ENCODE data around the gene GMPPA. TPM values are rescaled to one million over a fixed set of nuclear protein-coding genes. Genes with fewer than 3 reads are reported as not detected.

The GMPPA gene
- polyA plus RNA-seq (ENCODE audit: low read depth in 6 of 6) = 10 to 100 TPM; 18.2 to 38.8 (median 22.9) TPM

DNA sequence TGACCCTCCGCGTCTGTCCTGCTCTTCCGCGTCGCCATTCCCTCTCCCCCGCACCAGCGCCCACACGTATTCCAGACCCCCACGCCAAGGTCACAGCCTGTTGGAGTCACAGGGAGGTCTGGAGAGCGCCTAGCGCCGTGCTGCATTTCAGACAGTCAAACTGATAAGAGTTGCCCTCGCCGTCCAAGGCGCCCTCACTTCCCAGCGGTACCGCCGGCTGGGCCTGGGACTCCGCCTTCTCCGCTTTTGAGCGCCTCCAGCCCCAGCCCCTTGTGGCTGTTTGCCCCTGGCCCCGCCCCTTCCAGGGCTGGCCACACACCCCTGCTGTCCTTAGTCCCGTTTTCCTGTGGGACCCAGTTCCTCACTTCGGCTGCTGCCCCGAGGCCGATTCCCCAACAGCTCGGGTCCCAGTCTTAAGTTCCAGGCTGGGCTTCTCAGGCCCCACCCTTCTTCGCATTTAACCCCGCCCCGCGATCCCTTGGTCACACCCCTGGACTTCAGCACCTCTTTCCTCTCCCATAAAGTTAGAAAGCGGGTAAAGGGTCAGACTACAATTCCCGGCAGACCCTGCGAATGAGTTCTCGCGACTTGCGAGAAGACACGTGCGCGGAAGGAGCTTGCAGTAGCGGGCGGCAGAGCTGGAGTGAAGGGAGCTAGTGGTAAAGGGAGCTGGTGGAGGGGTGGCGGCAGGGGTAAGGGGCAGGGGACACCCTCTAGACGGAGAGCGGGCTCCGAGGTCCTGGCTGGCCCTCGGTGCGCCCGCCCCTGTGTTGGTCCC, at the start of gene GMPPA:
TSS of gene GMPPA (plus strand) at position 612 of the 778 bp plus-strand sequence. CDS start 1,085 bp downstream, outside the sequence.
- DNase-seq = peak; percentile 90
- Mint-ChIP-seq H3K36me3 (peaks cover 0 to 11% of the 10 kb centered on the region in 2 donors), H3K4me1 (peaks cover 35 to 50% (median 40%) of the 10 kb centered on the region in 3 donors), H3K27me3 (peaks cover 17 to 39% (median 37%) of the 10 kb centered on the region in 3 donors), H3K4me3 (peak within 1 kb of the TSS; percentile 92 to 100 (median 99)), H3K9me3 (peaks cover 0 to 2% (median 0%) of the 10 kb centered on the region in 7 donors), H3K27ac (peak within 1 kb of the TSS; percentile 62 to 88 (median 86))
- ATAC-seq (ENCODE audit: low read depth in 2 of 2) = peak; percentile 93 to 94

DNA sequence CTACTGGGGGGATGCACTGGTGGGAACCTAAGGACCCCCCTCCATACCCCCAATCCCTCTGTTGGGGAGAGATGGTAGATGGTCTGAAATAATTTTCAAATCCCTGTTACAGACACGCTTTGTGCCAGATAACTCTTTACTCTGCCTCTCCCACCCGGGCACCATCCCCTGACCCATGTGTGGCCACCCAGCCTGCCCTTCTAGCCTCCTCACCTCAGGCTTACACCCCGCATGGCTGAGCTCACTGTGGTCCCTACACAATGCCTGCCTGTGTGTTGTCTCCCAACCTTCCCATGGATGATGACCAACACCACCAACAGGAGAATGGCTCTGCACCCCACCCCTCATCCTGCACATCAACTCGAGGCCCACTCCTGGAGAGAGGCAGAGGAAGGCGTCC, 49.1 kb upstream of the GMPPA start:
- H3K9me3 Mint-ChIP-seq = peaks cover 0 to 5% (median 0%) of the 10 kb centered on the region in 7 donors
- DNase-seq (no peak), ATAC-seq (ENCODE audit: low read depth in 2 of 2) (no peak)
- H3K36me3 Mint-ChIP-seq = no peaks in the 10 kb centered on the region
- peaks cover 0 to 1% (median 0%) of the 10 kb centered on the region in 3 donors for H3K4me1 Mint-ChIP-seq
- peak overlapping the region in 5 of 8 donors; percentile 12 to 65 (median 30) for H3K4me3 Mint-ChIP-seq
- no peak overlapping the region for H3K27ac Mint-ChIP-seq
- peaks cover 43 to 86% (median 80%) of the 10 kb centered on the region in 3 donors for H3K27me3 Mint-ChIP-seq

DNA sequence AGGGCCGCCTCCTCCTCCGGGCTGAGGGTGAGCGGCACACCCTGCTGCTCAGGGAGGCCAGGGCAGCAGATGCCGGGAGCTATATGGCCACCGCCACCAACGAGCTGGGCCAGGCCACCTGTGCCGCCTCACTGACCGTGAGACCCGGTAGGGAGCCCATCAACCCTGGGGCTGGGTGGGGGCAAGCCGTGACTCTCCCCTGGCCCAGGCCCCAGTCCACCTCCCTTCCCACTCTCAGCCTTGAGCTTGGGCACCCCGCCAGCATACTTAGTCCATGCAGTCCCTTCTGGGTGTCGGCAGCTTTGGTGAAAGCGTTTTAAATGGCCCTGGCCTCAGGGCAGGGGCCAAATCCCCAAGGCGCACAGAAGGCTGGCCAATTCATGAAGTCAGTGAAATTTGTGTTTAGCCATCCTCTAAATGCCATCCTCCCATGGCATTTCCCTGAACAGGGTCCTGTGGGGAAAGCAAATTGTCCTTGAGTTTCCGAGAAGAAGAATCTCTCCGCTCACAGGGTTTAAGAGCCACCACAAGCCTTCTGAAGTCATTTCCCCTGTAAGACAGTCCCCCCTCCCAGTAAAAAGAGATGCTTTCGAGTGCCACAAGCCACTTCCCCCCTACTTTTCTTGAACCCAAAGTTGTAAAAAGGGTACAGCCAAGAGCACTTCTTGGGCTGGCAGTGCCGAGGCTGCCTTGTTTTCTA, 46.9 kb upstream of the GMPPA start:
- H3K27me3 Mint-ChIP-seq = peaks cover 35 to 72% (median 70%) of the 10 kb centered on the region in 3 donors
- ATAC-seq (ENCODE audit: low read depth in 2 of 2) (no peak), DNase-seq (no peak)
- peaks cover 0 to 5% (median 0%) of the 10 kb centered on the region in 7 donors for H3K9me3 Mint-ChIP-seq
- no peak overlapping the region for H3K4me3 Mint-ChIP-seq
- no peaks in the 10 kb centered on the region for H3K36me3 Mint-ChIP-seq
- H3K27ac Mint-ChIP-seq = no peak overlapping the region
- peaks cover 0 to 1% (median 0%) of the 10 kb centered on the region in 3 donors for H3K4me1 Mint-ChIP-seq

DNA sequence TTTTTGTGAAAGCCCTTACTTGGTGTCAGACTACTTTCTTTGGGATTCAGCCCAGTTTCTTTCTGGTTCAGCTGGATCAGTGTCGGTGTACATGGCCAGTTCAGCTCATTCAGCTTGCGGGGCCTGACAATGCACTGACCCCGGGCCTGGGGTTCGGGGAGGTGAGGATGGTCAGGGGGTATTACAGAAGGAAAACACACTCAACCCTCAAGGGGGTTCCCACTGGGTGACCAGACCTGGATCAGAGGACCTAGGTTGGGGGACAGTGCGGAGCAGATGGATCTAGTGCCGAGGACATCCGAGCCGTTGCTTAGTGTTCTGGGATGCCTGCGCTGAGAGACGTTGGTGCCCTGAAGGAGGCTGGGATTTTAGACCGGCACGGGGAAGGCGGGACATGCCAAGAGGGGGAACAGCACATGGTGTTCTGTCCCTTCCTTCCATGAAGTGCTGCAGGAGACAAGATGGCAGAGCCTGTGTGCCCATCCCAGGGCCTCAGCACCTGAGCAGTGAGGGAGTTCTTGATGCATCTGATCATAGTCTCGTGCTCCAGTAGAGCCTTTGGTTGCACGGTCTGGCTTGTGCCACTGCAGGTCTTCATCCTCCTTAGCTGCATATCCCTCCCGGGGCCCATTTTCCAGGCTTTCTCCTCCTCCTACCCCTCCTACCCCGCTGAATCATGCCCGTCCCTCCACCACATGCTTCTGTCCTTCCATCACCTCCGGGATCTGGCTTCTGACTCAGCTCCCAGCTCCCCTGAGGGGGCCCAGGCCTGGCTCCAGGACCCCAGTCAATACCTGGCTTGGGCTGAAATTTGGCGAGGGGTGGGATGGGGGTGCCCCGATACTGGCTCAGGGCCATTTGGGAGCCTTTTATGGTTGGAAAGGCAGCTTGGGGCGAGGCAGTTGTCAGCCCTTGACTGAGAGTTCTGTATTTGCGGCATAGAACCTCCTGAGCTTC, 46.1 kb upstream of the GMPPA start:
- no peak for ATAC-seq (ENCODE audit: low read depth in 2 of 2)
- Mint-ChIP-seq H3K27ac (peak overlapping the region in 1 of 6 donors; percentile 46), H3K27me3 (peaks cover 35 to 67% (median 62%) of the 10 kb centered on the region in 3 donors), H3K4me3 (no peak overlapping the region), H3K36me3 (no peaks in the 10 kb centered on the region), H3K4me1 (peaks cover 0 to 1% (median 0%) of the 10 kb centered on the region in 3 donors), H3K9me3 (peaks cover 0 to 5% (median 0%) of the 10 kb centered on the region in 7 donors)
- no peak for DNase-seq

DNA sequence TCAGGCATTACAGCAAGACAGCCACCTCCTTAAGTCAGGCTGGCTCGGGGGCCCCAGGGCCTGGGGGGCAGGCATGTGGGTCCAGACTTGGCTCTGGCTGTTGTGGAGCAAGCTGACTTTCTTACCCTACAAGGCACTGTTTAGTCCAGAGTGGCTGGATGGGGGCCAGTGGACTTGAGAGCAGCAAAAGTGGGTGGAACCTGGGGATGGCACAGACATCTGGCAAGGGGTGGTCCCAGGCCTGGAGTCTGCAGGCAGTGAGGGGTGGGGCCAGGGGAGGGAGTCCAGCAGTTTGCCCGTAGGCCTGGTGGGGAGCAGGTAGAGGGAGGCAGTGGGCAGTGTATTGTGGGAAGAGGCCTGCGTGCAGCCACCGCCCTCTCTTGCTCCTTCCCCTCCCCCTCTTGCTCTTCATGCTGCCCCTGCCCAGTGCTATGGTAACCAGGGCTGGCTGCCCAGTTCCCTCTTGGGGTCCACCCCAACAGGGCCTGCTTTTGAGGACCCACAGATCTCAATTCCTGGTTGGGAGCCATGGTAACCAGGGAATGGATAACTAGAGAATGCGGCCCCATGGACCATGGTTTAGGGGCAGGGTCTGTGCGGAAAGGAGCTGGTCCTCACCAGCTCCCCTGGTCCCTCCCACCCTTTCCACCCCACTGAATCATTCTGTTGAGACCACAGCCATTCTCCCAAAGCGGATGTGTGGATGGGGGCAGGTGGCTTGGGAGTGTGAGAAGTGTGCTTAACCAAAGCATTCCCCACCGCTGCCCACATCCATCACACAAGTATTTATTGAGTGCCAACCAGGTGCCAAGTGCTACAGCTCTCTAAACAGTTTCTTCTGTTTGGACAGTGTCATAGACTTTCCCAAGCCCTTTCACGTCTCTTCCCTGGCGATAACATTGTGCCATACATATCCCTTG, 44.8 kb upstream of the GMPPA start:
- ATAC-seq (ENCODE audit: low read depth in 2 of 2) (no peak), DNase-seq (no peak)
- Mint-ChIP-seq H3K9me3 (peaks cover 0 to 5% (median 0%) of the 10 kb centered on the region in 7 donors), H3K27me3 (peaks cover 35 to 75% (median 65%) of the 10 kb centered on the region in 3 donors), H3K4me3 (no peak overlapping the region), H3K4me1 (peaks cover 0 to 1% (median 0%) of the 10 kb centered on the region in 3 donors), H3K36me3 (no peaks in the 10 kb centered on the region), H3K27ac (no peak overlapping the region)

DNA sequence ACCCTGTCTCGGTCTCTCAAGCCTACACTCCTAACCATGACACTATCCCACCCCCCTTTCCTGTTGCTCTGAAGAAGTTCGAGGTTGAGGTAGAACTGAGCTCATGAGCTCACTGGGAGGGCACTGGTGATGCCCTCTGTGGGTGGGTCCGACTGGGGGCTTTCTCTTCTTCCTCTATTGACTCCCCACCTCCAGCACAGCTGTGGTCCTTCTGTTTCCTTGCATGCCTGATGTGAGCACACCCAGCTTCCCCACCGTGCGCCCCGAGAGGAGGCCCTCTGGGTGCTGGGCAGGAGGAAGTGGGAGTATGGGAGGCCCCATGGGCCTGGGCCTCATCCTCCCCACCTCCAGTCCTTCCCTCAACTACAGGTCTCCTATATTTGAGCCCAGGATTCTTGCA, 43.1 kb upstream of the GMPPA start:
- DNase-seq (no peak), ATAC-seq (ENCODE audit: low read depth in 2 of 2) (no peak)
- Mint-ChIP-seq H3K36me3 (no peaks in the 10 kb centered on the region), H3K27ac (no peak overlapping the region), H3K9me3 (no peaks in the 10 kb centered on the region), H3K4me3 (no peak overlapping the region), H3K27me3 (peaks cover 25 to 62% (median 52%) of the 10 kb centered on the region in 3 donors), H3K4me1 (no peaks in the 10 kb centered on the region)

DNA sequence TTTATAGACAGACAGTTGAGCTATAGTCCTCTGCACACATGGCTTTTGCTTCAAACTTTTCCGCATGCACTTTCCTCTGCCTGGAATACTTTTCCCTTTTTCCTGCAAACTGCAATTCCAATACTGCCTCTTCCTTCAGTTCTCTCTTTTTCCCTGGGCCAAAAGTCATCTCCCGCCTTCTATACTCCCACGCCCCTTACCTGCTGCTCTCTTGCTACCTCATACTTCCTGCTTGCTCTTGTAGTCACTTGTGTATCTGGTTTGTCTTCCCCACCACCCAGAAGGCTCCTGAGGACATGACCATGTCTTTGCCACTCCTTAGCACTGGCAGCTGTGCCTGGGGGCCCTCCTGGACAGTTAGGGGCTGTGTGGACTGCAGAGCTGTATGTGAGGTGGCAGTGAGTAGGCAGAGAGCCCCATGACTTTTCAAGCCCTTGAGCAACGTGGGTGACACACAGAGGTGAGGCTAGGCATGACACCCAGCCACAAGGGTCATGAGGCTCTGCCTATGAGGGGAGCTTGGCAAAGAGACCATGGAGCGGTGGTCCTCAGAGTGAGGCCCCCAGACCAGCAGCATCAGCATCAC, 40.8 kb upstream of the GMPPA start:
- Mint-ChIP-seq H3K9me3 (no peaks in the 10 kb centered on the region), H3K36me3 (no peaks in the 10 kb centered on the region), H3K27ac (peak overlapping the region in 1 of 6 donors; percentile 28), H3K4me1 (no peaks in the 10 kb centered on the region), H3K4me3 (no peak overlapping the region), H3K27me3 (peaks cover 11 to 51% (median 43%) of the 10 kb centered on the region in 3 donors)
- ATAC-seq (ENCODE audit: low read depth in 2 of 2) (peak in 1 of 2 donors; percentile 36), DNase-seq (no peak)

DNA sequence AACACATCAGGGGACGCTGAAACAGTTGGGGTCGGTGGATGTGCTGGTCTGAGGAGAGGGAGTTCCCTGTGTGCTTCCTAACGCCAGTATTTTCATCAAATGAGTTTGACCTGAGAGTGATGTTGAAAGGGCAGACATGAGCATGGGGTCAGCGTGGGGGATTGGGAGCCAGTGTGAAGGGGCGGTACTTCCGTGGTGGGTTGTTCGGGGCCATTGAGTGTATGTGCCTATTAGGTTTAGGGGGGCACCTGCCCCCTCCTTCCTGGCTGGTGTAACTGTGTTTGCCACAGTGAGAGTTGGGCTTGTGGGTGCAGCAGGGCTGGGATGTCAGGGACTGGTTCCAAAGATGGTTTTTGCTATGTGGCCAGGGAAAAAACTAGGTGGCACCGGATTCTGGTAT, 39.7 kb upstream of the GMPPA start:
- ATAC-seq (ENCODE audit: low read depth in 2 of 2) (no peak), DNase-seq (no peak)
- Mint-ChIP-seq H3K36me3 (no peaks in the 10 kb centered on the region), H3K27ac (no peak overlapping the region), H3K4me3 (no peak overlapping the region), H3K9me3 (no peaks in the 10 kb centered on the region), H3K27me3 (peaks cover 4 to 41% (median 34%) of the 10 kb centered on the region in 3 donors), H3K4me1 (no peaks in the 10 kb centered on the region)

DNA sequence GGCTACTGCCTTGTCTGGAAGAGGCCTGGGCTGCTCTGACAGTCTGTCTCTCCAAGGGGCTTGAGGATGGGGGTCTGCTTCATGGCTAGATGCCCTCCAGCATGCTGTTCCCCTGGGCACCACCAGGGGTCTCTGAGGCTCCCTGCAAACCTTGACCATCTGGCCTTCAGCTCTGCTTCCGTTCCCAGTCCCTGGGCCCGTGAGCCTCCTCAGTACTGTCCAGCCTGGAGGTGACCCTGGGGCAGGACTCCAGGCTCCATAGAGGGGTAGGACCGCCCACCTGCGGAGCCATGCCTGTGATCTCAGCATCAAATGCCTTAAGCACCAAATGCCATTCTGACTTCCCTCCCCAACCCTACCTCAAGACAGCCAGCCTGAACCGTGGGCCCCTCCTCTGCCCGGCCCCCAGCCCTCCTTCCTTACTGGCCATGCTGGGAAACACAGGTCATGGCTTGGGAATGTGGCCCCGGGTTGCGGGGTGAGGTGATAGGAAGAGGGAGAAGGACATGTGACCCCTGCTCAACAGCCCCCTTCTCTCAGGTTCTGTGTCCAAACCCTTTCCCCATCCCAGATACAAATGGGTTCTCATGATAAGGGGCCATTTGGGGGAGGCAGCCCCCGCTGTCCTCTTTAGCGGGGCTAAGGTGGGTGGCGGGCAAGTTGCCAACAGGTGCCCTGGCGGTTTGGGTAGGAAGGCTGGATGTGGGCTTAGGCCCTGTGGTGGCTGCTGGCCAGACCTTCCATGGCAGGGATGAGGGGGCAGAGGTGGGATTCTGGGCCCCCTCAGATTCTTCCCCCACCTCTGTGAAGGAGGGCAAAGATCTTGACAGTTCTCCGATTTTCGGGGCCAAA, 39.0 kb upstream of the GMPPA start:
- peaks cover 4 to 36% (median 34%) of the 10 kb centered on the region in 3 donors for H3K27me3 Mint-ChIP-seq
- no peak overlapping the region for H3K4me3 Mint-ChIP-seq
- no peaks in the 10 kb centered on the region for H3K9me3 Mint-ChIP-seq
- DNase-seq (peak; percentile 27), ATAC-seq (ENCODE audit: low read depth in 2 of 2) (no peak)
- H3K27ac Mint-ChIP-seq = no peak overlapping the region
- H3K36me3 Mint-ChIP-seq = no peaks in the 10 kb centered on the region
- no peaks in the 10 kb centered on the region for H3K4me1 Mint-ChIP-seq

DNA sequence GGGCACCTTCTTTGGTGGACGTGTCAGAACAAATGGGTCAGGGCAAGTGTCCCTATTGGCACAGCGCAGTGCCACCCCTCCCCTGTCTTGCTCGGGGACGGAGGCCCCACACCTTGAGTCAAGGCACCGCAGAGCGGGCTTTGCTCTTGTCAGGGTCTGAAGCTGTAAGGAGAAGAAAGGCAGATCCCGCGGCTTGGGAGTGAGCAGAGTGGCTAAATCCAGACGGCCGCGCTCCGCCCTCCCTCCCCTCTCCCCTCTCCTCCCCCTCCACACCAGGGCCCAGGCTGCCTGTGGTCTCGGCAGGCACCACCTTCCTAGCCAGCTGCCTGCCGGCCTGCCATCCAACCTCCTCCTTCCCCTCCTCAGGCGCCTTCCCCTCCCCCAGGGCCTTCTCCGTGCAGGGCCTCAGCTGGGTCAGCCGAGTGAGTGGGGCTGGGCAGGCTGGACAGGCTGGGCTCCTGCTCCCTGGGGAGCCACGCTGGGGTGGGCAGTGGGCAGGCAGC, 38.2 kb upstream of the GMPPA start:
- H3K27me3 Mint-ChIP-seq = peaks cover 4 to 41% (median 33%) of the 10 kb centered on the region in 3 donors
- DNase-seq (no peak), ATAC-seq (ENCODE audit: low read depth in 2 of 2) (no peak)
- no peak overlapping the region for H3K4me3 Mint-ChIP-seq
- no peaks in the 10 kb centered on the region for H3K4me1 Mint-ChIP-seq
- no peaks in the 10 kb centered on the region for H3K36me3 Mint-ChIP-seq
- no peak overlapping the region for H3K27ac Mint-ChIP-seq
- no peaks in the 10 kb centered on the region for H3K9me3 Mint-ChIP-seq

DNA sequence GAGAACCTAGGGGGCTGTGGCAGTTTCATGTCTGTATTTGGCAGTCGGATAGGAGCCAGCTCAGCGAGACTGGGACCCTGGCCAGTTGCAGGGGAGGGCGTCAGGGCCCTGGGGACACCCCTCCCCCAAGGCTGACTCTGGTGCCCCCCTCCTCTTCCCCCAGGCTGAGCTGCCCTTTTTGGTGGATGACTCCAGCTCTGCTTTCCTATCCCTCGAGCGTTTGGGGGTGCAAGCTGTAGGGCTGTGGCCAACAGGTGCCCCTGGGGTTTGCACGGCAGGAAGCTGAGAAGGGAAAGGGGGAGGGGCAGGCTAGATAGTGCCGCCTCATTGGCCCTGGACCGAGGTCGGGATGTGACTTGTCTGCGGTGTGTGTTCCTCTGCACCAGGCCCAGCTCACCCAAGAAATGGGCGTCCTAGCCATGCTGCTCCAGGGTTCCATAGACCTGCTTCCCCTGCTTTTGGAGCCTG, 37.6 kb upstream of the GMPPA start:
- no peaks in the 10 kb centered on the region for H3K4me1 Mint-ChIP-seq
- peak overlapping the region in 1 of 6 donors; percentile 77 for H3K27ac Mint-ChIP-seq

More for the DNA sequence above, 37.6 kb upstream of the GMPPA start:
- Mint-ChIP-seq H3K36me3 (no peaks in the 10 kb centered on the region), H3K27me3 (peaks cover 4 to 38% (median 27%) of the 10 kb centered on the region in 3 donors), H3K9me3 (no peaks in the 10 kb centered on the region), H3K4me3 (no peak overlapping the region)
- DNase-seq (no peak), ATAC-seq (ENCODE audit: low read depth in 2 of 2) (no peak)

Measured in naive B cell (primary cell).